GM12865 (cell line): ENCODE measurements around the gene CCDC158.

Experiments
- DNase-seq: peaks from one replicate; pipeline ENCODE4 v3.0.0; 2010; ENCODE audit warnings: low read depth
- H3K4me3 ChIP-seq: 2 replicates; pipeline ENCODE4 v1.5.1; 2011; ENCODE audit warnings: mild to moderate bottlenecking, low read depth, low read length, control low read depth
- TF ChIP-seq, protein P1 (sequence below): IDR thresholded peaks from 2 replicates; pipeline ENCODE4 v1.5.1; 2011; ENCODE audit warnings: low read length, control low read depth, low read depth, inconsistent platforms; ENCODE audit not compliant: insufficient read depth; ENCODE audit errors: missing control alignments

The CCDC158 gene

DNA sequence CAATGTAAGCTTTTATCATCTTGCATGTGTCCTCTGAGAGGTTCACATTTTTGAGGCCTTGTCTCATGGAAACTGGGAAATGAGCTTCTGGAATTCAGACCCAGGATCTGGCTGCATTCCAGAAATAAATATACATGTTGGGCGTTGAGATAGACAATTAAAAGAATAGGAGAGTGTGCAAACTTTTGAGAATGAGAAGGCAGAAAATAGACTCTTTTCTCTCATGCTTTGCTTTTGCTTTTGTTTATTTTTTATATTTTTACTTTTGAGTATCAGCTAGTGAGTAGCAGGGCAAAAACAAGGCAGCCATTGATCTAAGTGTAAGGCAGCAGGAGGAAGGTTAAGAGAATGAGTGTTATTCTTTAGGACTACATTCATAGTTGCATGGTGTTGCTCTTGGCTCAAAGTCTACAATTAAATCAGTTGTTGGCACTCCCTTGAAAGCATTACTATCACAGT, 26.5 kb upstream of the CCDC158 start:
- TF ChIP-seq, protein P1, sequence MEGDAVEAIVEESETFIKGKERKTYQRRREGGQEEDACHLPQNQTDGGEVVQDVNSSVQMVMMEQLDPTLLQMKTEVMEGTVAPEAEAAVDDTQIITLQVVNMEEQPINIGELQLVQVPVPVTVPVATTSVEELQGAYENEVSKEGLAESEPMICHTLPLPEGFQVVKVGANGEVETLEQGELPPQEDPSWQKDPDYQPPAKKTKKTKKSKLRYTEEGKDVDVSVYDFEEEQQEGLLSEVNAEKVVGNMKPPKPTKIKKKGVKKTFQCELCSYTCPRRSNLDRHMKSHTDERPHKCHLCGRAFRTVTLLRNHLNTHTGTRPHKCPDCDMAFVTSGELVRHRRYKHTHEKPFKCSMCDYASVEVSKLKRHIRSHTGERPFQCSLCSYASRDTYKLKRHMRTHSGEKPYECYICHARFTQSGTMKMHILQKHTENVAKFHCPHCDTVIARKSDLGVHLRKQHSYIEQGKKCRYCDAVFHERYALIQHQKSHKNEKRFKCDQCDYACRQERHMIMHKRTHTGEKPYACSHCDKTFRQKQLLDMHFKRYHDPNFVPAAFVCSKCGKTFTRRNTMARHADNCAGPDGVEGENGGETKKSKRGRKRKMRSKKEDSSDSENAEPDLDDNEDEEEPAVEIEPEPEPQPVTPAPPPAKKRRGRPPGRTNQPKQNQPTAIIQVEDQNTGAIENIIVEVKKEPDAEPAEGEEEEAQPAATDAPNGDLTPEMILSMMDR: no peak
- DNase-seq: no peak
- H3K4me3 ChIP-seq: no peak overlapping the region

DNA sequence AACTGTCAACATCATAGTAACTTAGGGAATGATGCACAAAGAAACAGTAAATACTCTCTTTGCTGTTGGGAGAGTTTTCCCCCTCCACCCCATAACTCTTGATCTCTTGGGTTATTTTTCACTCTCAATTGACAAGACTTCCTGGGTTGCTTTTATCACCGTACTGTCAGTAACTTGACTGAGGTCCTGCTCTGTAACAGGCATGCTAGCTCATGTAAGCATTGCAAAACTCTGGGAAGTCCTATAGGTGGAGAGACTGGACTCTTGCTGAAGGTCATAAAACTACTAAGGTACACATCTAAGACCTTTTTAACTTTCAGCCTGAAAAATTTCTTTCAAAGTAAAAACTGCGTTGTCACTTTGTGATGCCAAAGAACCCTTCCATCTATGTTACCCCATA, 25.0 kb upstream of the CCDC158 start:
- TF ChIP-seq, protein P1: no peak
- no peak overlapping the region for H3K4me3 ChIP-seq
- no peak for DNase-seq

DNA sequence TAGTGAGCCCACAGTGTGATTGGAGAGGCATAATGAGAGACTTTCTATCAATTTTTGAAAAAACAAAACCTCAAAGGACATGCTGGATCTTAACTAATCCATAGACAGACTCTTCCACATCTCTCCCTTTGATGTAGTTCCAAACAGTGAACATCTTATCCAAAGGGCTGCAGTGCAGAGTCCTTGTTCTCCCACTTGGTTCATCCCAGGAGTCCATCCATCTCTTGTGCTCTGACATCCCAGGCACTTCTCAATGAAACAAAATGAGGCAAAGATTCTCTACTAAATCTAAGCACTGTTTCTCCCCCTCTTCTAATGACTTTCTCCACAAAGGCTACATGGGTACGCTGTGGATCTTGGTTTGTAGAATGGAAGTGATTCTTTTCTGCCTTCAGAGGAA, 22.4 kb upstream of the CCDC158 start:
- TF ChIP-seq, protein P1: no peak

DNA sequence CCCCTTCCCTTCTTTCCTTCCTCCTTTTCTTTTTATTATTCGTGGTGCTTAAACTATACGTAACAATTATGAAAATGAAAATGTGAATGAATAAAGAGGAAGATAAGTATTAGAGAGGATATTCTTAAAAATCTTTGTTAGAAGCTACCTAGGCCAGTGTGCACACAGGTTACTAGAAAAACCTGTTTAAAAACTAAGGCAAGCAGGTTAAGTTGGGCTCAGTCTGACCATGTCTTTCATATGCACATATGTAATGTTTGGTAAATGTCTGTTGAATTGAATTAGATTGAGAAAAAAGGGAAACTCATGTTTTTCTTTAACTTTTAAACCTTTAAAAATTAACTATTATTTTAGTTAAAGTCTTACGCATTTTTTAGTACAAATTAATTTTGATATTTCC, 21.9 kb upstream of the CCDC158 start:
- TF ChIP-seq, protein P1: no peak
- H3K4me3 ChIP-seq: no peak overlapping the region
- DNase-seq: no peak

More for the DNA sequence above, 22.4 kb upstream of the CCDC158 start:
- no peak overlapping the region for H3K4me3 ChIP-seq
- DNase-seq: no peak

DNA sequence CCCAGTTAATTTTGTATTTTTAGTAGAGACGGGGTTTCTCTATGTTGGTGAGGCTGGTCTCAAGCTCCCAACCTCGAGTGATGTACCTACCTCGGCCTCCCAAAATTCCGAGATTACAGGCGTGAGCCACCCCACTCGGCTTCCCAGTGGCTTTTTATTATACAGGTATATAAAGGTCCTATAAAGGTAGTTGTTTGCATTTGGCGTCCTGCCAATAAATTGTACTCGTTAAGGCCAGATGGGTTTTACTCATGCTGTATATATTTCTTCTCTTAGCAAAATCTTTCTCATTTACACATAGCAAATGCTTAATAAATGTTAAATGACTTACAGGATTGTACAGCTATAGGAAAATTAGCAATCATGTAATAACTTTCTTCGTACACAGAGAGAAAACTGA, 20.9 kb upstream of the CCDC158 start:
- DNase-seq: no peak
- TF ChIP-seq, protein P1: no peak
- no peak overlapping the region for H3K4me3 ChIP-seq

DNA sequence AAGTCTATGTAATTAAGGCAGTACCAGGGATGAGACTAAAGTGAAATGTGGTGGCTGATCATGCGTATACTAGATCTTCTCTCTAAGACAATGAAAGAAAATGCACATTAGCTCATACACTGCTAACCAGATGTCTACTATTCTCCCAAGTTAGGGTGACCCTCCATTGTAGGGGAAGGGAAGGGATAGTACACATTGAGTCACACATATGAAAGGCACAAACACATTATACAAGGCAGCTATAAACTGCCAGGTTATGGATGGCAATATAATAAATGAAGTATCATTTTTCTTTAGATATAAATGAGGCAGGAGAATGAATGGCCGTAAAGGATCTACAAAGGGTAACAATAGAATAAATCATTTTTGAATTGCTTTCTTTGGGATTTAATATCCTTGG, 18.6 kb upstream of the CCDC158 start:
- DNase-seq: no peak
- TF ChIP-seq, protein P1: no peak

DNA sequence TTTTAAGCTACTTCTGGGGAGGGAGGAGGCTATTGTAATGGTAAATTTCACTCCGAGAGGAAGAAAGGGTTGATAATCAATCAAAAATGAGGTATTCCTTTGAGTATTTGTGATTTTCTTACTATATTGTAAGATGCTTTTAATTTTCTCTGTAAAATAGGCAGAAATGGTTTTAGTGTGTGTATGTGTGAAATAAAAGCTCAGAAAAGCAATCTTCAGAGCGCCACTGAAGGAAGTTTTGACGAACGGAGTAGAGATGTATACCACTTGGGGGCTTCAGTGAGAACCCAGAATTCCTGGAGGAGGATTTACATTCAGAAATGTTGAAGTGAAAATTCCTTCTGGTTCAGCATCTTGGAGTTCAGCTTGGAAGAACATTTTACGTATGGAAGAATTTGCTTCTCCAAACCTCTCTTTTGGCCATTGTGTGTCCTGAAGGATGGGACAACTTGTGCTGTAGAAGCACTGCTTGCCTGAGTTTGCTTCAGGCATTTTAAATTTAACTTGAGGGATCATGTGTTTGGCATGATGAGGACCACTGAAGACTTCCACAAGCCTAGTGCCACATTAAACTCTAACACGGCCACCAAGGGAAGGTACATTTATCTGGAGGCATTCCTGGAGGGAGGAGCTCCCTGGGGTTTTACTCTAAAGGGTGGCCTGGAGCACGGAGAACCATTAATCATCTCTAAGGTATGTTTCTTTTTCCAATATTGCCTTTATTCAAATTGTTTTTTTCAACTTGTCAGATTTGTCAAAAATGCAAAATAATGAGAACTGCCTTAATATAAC, 14.8 kb upstream of the CCDC158 start:
- TF ChIP-seq, protein P1: no peak
- DNase-seq: no peak
- no peak overlapping the region for H3K4me3 ChIP-seq

More for the DNA sequence above, 18.6 kb upstream of the CCDC158 start:
- no peak overlapping the region for H3K4me3 ChIP-seq
